Neural cell (in vitro differentiated cells): ENCODE results near the gene QKI. TPM values are rescaled to one million over a fixed set of nuclear protein-coding genes. Genes with fewer than 3 reads are reported as not detected.

Source experiments
- H2AFZ ChIP-seq: fragments of 200-600, 300-800 bp; sonication (generic), shearing (Covaris generic); 2 replicates; pipeline ENCODE4 v1.6.0; 2014; ENCODE audit warnings: low read depth, mild to moderate bottlenecking, antibody characterized with exemption, low read length, moderate library complexity
- H3F3A ChIP-seq: fragments of 200-600 bp; shearing (Covaris generic); 2 replicates; pipeline ENCODE4 v1.6.1; 2016; ENCODE audit warnings: mild to moderate bottlenecking, moderate library complexity, mixed read lengths, antibody characterized with exemption, low read length; ENCODE audit not compliant: insufficient read depth, poor library complexity, severe bottlenecking
- H3K27ac ChIP-seq: fragments of 200-600, 300-800 bp; sonication (generic), shearing (Covaris generic); 2 replicates; pipeline ENCODE4 v1.5.1; 2014; ENCODE audit warnings: mild to moderate bottlenecking, low read length, moderate library complexity
- H3K27me3 ChIP-seq: fragments of 300-800, 200-600 bp; sonication (generic), shearing (Covaris generic); 2 replicates; pipeline ENCODE4 v1.6.0; 2014; ENCODE audit warnings: mild to moderate bottlenecking, low read depth, low read length, moderate library complexity; ENCODE audit not compliant: insufficient read depth
- H3K36me3 ChIP-seq: fragments of 300-800, 200-600 bp; sonication (generic), shearing (Covaris generic); 2 replicates; pipeline ENCODE4 v1.5.1; 2014; ENCODE audit warnings: mild to moderate bottlenecking, antibody characterized with exemption, low read length, moderate library complexity; ENCODE audit not compliant: insufficient read depth
- H3K4me2 ChIP-seq: fragments of 300-800, 200-600 bp; sonication (generic), shearing (Covaris generic); 2 replicates; pipeline ENCODE4 v1.6.0; 2014; ENCODE audit warnings: mild to moderate bottlenecking, low read length
- H3K4me3 ChIP-seq: fragments of 300-800, 200-600 bp; sonication (generic), shearing (Covaris generic); 2 replicates; pipeline ENCODE4 v1.5.1; 2014; ENCODE audit warnings: mild to moderate bottlenecking, low read length, moderate library complexity
- H3K79me2 ChIP-seq: fragments of 200-600 bp; shearing (Covaris generic); replicated peaks from 2 replicates; pipeline ENCODE4 v1.6.0; 2014; ENCODE audit warnings: mild to moderate bottlenecking, low read length, moderate library complexity; ENCODE audit not compliant: insufficient read depth
- H3K9ac ChIP-seq: fragments of 300-800, 200-600 bp; sonication (generic), shearing (Covaris generic); 2 replicates; pipeline ENCODE4 v1.6.1; 2016; ENCODE audit warnings: mild to moderate bottlenecking, low read length, mixed read lengths
- H3K9me2 ChIP-seq: fragments of 200-600 bp; shearing (Covaris generic); 2 replicates; pipeline ENCODE4 v1.6.1; 2016; ENCODE audit warnings: mild to moderate bottlenecking, low read length, mixed read lengths; ENCODE audit not compliant: insufficient read depth
- H3K9me3 ChIP-seq: fragments of 200-600, 300-800 bp; sonication (generic), shearing (Covaris generic); 2 replicates; pipeline ENCODE4 v1.6.1; 2016; ENCODE audit warnings: mild to moderate bottlenecking, mixed run types, low read length, moderate library complexity, mixed read lengths
- H4K20me1 ChIP-seq: fragments of 200-600 bp; shearing (Covaris generic); 2 replicates; pipeline ENCODE4 v1.6.1; 2016; ENCODE audit warnings: mild to moderate bottlenecking, mixed run types; ENCODE audit not compliant: insufficient read depth
- EP300 ChIP-seq: fragments of 450-650 bp; conservative IDR thresholded peaks from 2 replicates; pipeline ENCODE4 v1.6.1; 2014; ENCODE audit warnings: antibody characterized with exemption, mild to moderate bottlenecking, moderate library complexity; ENCODE audit not compliant: poor library complexity, severe bottlenecking
- EZH2 ChIP-seq: fragments of 200-600, 300-800 bp; shearing (Covaris generic), sonication (generic); IDR thresholded peaks from 2 replicates; pipeline ENCODE4 v1.6.1; 2014; ENCODE audit warnings: antibody characterized with exemption, low read length, borderline replicate concordance, mild to moderate bottlenecking; ENCODE audit not compliant: insufficient read depth, poor library complexity, severe bottlenecking
- MXI1 ChIP-seq: fragments of 450-650 bp; conservative IDR thresholded peaks from 2 replicates; pipeline ENCODE4 v1.6.1; 2014; ENCODE audit warnings: antibody characterized with exemption, mild to moderate bottlenecking; ENCODE audit not compliant: poor library complexity, severe bottlenecking
- POLR2AphosphoS5 ChIP-seq: IDR thresholded peaks from 2 replicates; pipeline ENCODE4 v1.6.1; 2012
- RAD21 ChIP-seq: fragments of 450-650 bp; conservative IDR thresholded peaks from 2 replicates; pipeline ENCODE4 v1.6.1; 2014; ENCODE audit warnings: antibody characterized with exemption, mild to moderate bottlenecking, moderate library complexity
- SMC3 ChIP-seq: fragments of 450-650 bp; conservative IDR thresholded peaks from 2 replicates; pipeline ENCODE4 v1.6.1; 2014; ENCODE audit warnings: antibody characterized with exemption, mild to moderate bottlenecking, moderate library complexity; ENCODE audit not compliant: poor library complexity
- TAF1 ChIP-seq: IDR thresholded peaks from 2 replicates; pipeline ENCODE4 v1.6.1; 2012; ENCODE audit warnings: low read depth
- polyA plus RNA-seq: library from polyadenylated mRNA; depleted of rRNA; stranded (reverse); fragments of >200 nt; gene quantifications from 2 replicates; pipeline ENCODE4 v1.2.3, GENCODE V29; 2014
- TF ChIP-seq, protein P1 (sequence below): IDR thresholded peaks from 2 replicates; pipeline ENCODE4 v1.6.1; 2012; ENCODE audit warnings: borderline replicate concordance
- TF ChIP-seq, protein P2 (sequence below): fragments of 450-650 bp; IDR thresholded peaks from 2 replicates; pipeline ENCODE4 v1.5.1; 2014; ENCODE audit warnings: antibody characterized with exemption, mild to moderate bottlenecking, moderate library complexity; ENCODE audit not compliant: poor library complexity, severe bottlenecking

QKI gene
- polyA plus RNA-seq, 1 donor from 2014 or later = 39.0 TPM

DNA sequence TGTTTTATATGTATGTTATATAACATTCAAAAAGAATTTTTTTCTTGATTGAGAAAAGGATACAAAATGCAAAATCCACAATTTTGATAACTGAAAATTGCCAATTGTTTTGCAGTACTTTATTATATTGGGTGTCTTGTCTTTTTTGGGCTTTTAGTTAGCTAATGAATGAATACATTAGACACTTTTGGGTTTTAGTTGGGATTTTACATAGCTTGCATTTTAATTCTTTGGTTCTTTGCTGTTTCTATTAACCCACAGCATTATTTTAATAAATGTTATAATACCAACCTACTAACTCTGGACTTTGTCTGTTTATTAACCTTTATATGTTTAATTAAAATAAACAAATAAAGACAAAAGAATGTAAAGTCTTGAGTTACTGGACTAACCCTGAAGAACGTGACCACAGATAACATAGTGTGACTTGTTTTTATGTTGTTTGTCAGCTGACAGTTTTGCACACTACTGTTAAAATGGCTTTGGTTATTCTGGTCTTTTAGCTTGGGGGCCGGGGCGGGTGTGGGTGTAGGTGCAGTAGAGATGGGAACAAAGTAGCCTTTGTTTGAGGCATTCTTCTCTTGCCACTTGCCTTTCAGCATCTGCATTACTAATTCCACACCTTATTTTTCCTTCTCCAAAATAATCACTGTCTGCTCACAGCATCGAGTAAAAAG, 159.1 kb downstream of the QKI start:
- no peaks in the 10 kb centered on the region for H3K27me3 ChIP-seq
- no peaks in the 10 kb centered on the region for H3K79me2 ChIP-seq
- no peak overlapping the region for H2AFZ ChIP-seq
- H3K4me2 ChIP-seq = no peak overlapping the region
- no peaks in the 10 kb centered on the region for H3F3A ChIP-seq
- peaks cover 14% of the 10 kb centered on the region for H3K36me3 ChIP-seq
- no peak overlapping the region for H3K9ac ChIP-seq
- no peak overlapping the region for H3K27ac ChIP-seq
- H4K20me1 ChIP-seq = no peaks in the 10 kb centered on the region
- TF ChIP-seq POLR2AphosphoS5 = no peak
- no peak for TF ChIP-seq EZH2
- no peak for TF ChIP-seq TAF1
- no peak for TF ChIP-seq MXI1
- TF ChIP-seq RAD21 = no peak
- no peak for TF ChIP-seq EP300
- TF ChIP-seq SMC3 = no peak
- peaks cover 5% of the 10 kb centered on the region for H3K9me3 ChIP-seq
- no peaks in the 10 kb centered on the region for H3K9me2 ChIP-seq
- H3K4me3 ChIP-seq = no peak overlapping the region

GRCh38 chr6:163576114-163576513, 161.6 kb downstream of the QKI start:
- no peaks in the 10 kb centered on the region for H4K20me1 ChIP-seq
- H3K79me2 ChIP-seq = no peaks in the 10 kb centered on the region
- peaks cover 11% of the 10 kb centered on the region for H3K36me3 ChIP-seq
- H3K4me2 ChIP-seq = no peak overlapping the region
- H3K9me3 ChIP-seq = no peaks in the 10 kb centered on the region
- no peak overlapping the region for H2AFZ ChIP-seq
- peak; percentile 3 for TF ChIP-seq POLR2AphosphoS5
- TF ChIP-seq, protein P1, sequence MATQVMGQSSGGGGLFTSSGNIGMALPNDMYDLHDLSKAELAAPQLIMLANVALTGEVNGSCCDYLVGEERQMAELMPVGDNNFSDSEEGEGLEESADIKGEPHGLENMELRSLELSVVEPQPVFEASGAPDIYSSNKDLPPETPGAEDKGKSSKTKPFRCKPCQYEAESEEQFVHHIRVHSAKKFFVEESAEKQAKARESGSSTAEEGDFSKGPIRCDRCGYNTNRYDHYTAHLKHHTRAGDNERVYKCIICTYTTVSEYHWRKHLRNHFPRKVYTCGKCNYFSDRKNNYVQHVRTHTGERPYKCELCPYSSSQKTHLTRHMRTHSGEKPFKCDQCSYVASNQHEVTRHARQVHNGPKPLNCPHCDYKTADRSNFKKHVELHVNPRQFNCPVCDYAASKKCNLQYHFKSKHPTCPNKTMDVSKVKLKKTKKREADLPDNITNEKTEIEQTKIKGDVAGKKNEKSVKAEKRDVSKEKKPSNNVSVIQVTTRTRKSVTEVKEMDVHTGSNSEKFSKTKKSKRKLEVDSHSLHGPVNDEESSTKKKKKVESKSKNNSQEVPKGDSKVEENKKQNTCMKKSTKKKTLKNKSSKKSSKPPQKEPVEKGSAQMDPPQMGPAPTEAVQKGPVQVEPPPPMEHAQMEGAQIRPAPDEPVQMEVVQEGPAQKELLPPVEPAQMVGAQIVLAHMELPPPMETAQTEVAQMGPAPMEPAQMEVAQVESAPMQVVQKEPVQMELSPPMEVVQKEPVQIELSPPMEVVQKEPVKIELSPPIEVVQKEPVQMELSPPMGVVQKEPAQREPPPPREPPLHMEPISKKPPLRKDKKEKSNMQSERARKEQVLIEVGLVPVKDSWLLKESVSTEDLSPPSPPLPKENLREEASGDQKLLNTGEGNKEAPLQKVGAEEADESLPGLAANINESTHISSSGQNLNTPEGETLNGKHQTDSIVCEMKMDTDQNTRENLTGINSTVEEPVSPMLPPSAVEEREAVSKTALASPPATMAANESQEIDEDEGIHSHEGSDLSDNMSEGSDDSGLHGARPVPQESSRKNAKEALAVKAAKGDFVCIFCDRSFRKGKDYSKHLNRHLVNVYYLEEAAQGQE = no peak
- H3K27ac ChIP-seq = no peak overlapping the region
- H3F3A ChIP-seq = no peaks in the 10 kb centered on the region
- H3K9ac ChIP-seq = no peak overlapping the region
- H3K27me3 ChIP-seq = no peaks in the 10 kb centered on the region
- no peak overlapping the region for H3K4me3 ChIP-seq
- H3K9me2 ChIP-seq = no peaks in the 10 kb centered on the region

DNA sequence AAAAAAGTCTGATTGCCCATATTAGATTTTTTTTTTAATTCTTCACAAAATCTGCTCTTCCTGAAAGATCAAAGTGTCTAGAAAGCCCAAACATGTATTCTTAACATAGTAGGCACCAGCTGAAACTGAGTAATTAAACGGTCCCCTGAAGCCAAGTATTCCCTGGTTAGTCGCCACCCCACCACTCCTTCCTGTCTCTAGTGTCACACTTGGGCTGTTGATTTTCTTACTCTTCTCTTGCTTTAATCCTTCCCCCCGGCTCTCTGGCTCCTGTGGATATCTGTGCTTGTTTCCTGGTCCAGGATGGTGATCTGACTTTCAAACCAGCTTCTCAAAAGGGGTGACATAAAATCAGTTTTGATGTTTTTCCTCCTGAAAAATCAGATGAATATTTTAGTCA, 162.9 kb downstream of the QKI start:
- H3K27ac ChIP-seq = no peak overlapping the region
- H3K36me3 ChIP-seq = peaks cover 8% of the 10 kb centered on the region
- no peaks in the 10 kb centered on the region for H3K9me2 ChIP-seq
- no peaks in the 10 kb centered on the region for H3K27me3 ChIP-seq
- TF ChIP-seq POLR2AphosphoS5 (no peak), EP300 (no peak), SMC3 (no peak), TAF1 (no peak), RAD21 (no peak), MXI1 (no peak), EZH2 (no peak)
- TF ChIP-seq, protein P1 = no peak
- TF ChIP-seq, protein P2, sequence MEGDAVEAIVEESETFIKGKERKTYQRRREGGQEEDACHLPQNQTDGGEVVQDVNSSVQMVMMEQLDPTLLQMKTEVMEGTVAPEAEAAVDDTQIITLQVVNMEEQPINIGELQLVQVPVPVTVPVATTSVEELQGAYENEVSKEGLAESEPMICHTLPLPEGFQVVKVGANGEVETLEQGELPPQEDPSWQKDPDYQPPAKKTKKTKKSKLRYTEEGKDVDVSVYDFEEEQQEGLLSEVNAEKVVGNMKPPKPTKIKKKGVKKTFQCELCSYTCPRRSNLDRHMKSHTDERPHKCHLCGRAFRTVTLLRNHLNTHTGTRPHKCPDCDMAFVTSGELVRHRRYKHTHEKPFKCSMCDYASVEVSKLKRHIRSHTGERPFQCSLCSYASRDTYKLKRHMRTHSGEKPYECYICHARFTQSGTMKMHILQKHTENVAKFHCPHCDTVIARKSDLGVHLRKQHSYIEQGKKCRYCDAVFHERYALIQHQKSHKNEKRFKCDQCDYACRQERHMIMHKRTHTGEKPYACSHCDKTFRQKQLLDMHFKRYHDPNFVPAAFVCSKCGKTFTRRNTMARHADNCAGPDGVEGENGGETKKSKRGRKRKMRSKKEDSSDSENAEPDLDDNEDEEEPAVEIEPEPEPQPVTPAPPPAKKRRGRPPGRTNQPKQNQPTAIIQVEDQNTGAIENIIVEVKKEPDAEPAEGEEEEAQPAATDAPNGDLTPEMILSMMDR = no peak
- H3K4me2 ChIP-seq = no peak overlapping the region
- H3K9ac ChIP-seq = no peak overlapping the region
- H3K79me2 ChIP-seq = no peaks in the 10 kb centered on the region
- H2AFZ ChIP-seq = no peak overlapping the region
- H4K20me1 ChIP-seq = no peaks in the 10 kb centered on the region
- no peak overlapping the region for H3K4me3 ChIP-seq
- no peaks in the 10 kb centered on the region for H3F3A ChIP-seq
- H3K9me3 ChIP-seq = no peaks in the 10 kb centered on the region
